Measurements from ENCODE around the gene REC114. TPM values are rescaled to one million over a fixed set of nuclear protein-coding genes. Genes with fewer than 3 reads are reported as not detected.

Gene REC114
- total RNA-seq, 1 experiment from 2014 or later = not detected

DNA sequence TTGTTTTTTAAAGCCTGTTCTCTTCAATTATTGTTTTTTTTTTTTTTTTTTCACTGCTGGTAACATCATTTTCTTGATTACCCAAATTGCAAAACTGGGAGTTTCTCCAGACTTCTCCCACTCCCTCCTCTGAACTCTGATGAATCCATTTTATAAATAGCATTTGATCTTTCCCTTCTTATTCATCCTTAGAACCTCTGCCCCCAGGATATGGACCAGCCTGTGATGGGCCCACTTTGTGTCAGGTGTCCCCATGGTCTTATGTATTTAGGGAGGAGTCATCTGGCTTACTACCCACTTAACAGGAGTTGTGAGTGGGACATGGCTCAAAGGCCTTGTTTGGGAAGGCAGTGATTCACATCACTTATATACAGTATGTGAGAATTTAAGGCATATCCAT is 57.7 kb downstream of the REC114 start:
- Mint-ChIP-seq H3K36me3 (no peaks in the 10 kb centered on the region), H3K4me1 (no peaks in the 10 kb centered on the region), H3K9me3 (no peaks in the 10 kb centered on the region), H3K27me3 (ENCODE audit: low read depth) (no peaks in the 10 kb centered on the region), H3K4me3 (no peak overlapping the region), H3K27ac (no peak overlapping the region)
- no peak for DNase-seq (ENCODE audit: low spot score)
- TF ChIP-seq CREM (CRISPR knock-in tag; IDR thresholded peaks at IDR 0.05) (no peak), MYBL2 (CRISPR knock-in tag; IDR thresholded peaks at IDR 0.05) (no peak), SMAD4 (CRISPR knock-in tag; IDR thresholded peaks at IDR 0.05) (no peak), ZNF317 (CRISPR knock-in tag; IDR thresholded peaks at IDR 0.05; ENCODE audit: borderline replicate concordance, low read depth) (no peak), JUN (CRISPR knock-in tag; IDR thresholded peaks at IDR 0.05) (no peak), CREB1 (CRISPR knock-in tag; IDR thresholded peaks at IDR 0.05) (no peak), TCF7 (CRISPR knock-in tag; IDR thresholded peaks at IDR 0.05; ENCODE audit: low read depth) (no peak), ZNF263 (CRISPR knock-in tag; IDR thresholded peaks at IDR 0.05; ENCODE audit: low read depth) (no peak)
- TF ChIP-seq, protein P1, sequence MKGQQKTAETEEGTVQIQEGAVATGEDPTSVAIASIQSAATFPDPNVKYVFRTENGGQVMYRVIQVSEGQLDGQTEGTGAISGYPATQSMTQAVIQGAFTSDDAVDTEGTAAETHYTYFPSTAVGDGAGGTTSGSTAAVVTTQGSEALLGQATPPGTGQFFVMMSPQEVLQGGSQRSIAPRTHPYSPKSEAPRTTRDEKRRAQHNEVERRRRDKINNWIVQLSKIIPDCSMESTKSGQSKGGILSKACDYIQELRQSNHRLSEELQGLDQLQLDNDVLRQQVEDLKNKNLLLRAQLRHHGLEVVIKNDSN (CRISPR knock-in tag; IDR thresholded peaks at IDR 0.05) = no peak
- TF ChIP-seq, protein P2, sequence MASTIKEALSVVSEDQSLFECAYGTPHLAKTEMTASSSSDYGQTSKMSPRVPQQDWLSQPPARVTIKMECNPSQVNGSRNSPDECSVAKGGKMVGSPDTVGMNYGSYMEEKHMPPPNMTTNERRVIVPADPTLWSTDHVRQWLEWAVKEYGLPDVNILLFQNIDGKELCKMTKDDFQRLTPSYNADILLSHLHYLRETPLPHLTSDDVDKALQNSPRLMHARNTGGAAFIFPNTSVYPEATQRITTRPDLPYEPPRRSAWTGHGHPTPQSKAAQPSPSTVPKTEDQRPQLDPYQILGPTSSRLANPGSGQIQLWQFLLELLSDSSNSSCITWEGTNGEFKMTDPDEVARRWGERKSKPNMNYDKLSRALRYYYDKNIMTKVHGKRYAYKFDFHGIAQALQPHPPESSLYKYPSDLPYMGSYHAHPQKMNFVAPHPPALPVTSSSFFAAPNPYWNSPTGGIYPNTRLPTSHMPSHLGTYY (CRISPR knock-in tag; IDR thresholded peaks at IDR 0.05) = no peak
- TF ChIP-seq, protein P3, sequence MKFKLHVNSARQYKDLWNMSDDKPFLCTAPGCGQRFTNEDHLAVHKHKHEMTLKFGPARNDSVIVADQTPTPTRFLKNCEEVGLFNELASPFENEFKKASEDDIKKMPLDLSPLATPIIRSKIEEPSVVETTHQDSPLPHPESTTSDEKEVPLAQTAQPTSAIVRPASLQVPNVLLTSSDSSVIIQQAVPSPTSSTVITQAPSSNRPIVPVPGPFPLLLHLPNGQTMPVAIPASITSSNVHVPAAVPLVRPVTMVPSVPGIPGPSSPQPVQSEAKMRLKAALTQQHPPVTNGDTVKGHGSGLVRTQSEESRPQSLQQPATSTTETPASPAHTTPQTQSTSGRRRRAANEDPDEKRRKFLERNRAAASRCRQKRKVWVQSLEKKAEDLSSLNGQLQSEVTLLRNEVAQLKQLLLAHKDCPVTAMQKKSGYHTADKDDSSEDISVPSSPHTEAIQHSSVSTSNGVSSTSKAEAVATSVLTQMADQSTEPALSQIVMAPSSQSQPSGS (CRISPR knock-in tag; IDR thresholded peaks at IDR 0.05; ENCODE audit: borderline replicate concordance, low read depth) = no peak
- TF ChIP-seq, protein P4, sequence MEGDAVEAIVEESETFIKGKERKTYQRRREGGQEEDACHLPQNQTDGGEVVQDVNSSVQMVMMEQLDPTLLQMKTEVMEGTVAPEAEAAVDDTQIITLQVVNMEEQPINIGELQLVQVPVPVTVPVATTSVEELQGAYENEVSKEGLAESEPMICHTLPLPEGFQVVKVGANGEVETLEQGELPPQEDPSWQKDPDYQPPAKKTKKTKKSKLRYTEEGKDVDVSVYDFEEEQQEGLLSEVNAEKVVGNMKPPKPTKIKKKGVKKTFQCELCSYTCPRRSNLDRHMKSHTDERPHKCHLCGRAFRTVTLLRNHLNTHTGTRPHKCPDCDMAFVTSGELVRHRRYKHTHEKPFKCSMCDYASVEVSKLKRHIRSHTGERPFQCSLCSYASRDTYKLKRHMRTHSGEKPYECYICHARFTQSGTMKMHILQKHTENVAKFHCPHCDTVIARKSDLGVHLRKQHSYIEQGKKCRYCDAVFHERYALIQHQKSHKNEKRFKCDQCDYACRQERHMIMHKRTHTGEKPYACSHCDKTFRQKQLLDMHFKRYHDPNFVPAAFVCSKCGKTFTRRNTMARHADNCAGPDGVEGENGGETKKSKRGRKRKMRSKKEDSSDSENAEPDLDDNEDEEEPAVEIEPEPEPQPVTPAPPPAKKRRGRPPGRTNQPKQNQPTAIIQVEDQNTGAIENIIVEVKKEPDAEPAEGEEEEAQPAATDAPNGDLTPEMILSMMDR (IDR thresholded peaks at IDR 0.05) = no peak
- TF ChIP-seq, protein P5, sequence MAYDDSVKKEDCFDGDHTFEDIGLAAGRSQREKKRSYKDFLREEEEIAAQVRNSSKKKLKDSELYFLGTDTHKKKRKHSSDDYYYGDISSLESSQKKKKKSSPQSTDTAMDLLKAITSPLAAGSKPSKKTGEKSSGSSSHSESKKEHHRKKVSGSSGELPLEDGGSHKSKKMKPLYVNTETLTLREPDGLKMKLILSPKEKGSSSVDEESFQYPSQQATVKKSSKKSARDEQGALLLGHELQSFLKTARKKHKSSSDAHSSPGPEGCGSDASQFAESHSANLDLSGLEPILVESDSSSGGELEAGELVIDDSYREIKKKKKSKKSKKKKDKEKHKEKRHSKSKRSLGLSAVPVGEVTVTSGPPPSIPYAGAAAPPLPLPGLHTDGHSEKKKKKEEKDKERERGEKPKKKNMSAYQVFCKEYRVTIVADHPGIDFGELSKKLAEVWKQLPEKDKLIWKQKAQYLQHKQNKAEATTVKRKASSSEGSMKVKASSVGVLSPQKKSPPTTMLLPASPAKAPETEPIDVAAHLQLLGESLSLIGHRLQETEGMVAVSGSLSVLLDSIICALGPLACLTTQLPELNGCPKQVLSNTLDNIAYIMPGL (CRISPR knock-in tag; IDR thresholded peaks at IDR 0.05) = no peak
- ChIA-PET CTCF (interaction anchor here (0.7 kb wide), 1 partner anchor 75 kb away, joined by 3 read pairs; no protein-coding TSS in a partner anchor), POLR2A (no interaction called here)
- no peak for ATAC-seq

DNA sequence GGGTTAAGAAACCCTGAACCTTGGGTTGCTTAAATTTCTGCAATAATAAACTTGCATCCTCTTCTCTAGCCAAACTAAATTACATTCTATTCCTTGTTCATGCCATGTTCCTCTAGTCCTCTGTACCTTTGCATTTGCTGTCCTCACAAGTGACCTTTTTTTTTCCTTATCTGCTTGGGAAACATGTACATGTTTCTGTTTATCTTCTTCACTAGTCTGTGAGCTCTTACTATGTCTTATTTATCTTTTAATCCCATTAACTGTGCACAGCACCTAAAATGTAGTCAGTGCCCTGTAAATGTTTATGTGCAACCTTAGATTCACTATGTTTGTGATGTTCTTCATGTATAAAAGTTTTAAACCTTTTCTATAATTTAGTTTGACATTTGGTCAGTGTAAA is 61.9 kb downstream of the REC114 start:
- H3K36me3 Mint-ChIP-seq = no peaks in the 10 kb centered on the region
- ChIA-PET CTCF (no interaction called here), POLR2A (no interaction called here)
- H3K27me3 Mint-ChIP-seq (ENCODE audit: low read depth) = no peaks in the 10 kb centered on the region
- no peak overlapping the region for H3K4me3 Mint-ChIP-seq
- no peaks in the 10 kb centered on the region for H3K9me3 Mint-ChIP-seq
- H3K27ac Mint-ChIP-seq = no peak overlapping the region
- no peaks in the 10 kb centered on the region for H3K4me1 Mint-ChIP-seq
- no peak for DNase-seq (ENCODE audit: low spot score)
- ATAC-seq = no peak
- TF ChIP-seq, protein P6, sequence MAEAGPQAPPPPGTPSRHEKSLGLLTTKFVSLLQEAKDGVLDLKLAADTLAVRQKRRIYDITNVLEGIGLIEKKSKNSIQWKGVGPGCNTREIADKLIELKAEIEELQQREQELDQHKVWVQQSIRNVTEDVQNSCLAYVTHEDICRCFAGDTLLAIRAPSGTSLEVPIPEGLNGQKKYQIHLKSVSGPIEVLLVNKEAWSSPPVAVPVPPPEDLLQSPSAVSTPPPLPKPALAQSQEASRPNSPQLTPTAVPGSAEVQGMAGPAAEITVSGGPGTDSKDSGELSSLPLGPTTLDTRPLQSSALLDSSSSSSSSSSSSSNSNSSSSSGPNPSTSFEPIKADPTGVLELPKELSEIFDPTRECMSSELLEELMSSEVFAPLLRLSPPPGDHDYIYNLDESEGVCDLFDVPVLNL (CRISPR knock-in tag; IDR thresholded peaks at IDR 0.05; ENCODE audit: borderline replicate concordance, low read depth) = no peak
- TF ChIP-seq, protein P7, sequence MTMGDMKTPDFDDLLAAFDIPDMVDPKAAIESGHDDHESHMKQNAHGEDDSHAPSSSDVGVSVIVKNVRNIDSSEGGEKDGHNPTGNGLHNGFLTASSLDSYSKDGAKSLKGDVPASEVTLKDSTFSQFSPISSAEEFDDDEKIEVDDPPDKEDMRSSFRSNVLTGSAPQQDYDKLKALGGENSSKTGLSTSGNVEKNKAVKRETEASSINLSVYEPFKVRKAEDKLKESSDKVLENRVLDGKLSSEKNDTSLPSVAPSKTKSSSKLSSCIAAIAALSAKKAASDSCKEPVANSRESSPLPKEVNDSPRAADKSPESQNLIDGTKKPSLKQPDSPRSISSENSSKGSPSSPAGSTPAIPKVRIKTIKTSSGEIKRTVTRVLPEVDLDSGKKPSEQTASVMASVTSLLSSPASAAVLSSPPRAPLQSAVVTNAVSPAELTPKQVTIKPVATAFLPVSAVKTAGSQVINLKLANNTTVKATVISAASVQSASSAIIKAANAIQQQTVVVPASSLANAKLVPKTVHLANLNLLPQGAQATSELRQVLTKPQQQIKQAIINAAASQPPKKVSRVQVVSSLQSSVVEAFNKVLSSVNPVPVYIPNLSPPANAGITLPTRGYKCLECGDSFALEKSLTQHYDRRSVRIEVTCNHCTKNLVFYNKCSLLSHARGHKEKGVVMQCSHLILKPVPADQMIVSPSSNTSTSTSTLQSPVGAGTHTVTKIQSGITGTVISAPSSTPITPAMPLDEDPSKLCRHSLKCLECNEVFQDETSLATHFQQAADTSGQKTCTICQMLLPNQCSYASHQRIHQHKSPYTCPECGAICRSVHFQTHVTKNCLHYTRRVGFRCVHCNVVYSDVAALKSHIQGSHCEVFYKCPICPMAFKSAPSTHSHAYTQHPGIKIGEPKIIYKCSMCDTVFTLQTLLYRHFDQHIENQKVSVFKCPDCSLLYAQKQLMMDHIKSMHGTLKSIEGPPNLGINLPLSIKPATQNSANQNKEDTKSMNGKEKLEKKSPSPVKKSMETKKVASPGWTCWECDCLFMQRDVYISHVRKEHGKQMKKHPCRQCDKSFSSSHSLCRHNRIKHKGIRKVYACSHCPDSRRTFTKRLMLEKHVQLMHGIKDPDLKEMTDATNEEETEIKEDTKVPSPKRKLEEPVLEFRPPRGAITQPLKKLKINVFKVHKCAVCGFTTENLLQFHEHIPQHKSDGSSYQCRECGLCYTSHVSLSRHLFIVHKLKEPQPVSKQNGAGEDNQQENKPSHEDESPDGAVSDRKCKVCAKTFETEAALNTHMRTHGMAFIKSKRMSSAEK (CRISPR knock-in tag; IDR thresholded peaks at IDR 0.05; ENCODE audit: borderline replicate concordance) = no peak
- TF ChIP-seq ESRRA (CRISPR knock-in tag; IDR thresholded peaks at IDR 0.05; ENCODE audit: borderline replicate concordance) (no peak), CREB1 (CRISPR knock-in tag; IDR thresholded peaks at IDR 0.05) (no peak), FOXJ3 (CRISPR knock-in tag; IDR thresholded peaks at IDR 0.05; ENCODE audit: borderline replicate concordance) (no peak)
- TF ChIP-seq, protein P8, sequence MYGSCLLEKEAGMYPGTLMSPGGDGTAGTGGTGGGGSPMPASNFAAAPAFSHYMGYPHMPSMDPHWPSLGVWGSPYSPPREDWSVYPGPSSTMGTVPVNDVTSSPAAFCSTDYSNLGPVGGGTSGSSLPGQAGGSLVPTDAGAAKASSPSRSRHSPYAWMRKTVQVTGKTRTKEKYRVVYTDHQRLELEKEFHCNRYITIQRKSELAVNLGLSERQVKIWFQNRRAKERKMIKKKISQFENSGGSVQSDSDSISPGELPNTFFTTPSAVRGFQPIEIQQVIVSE (CRISPR knock-in tag; IDR thresholded peaks at IDR 0.05; ENCODE audit: borderline replicate concordance) = no peak
- TF ChIP-seq, protein P9, sequence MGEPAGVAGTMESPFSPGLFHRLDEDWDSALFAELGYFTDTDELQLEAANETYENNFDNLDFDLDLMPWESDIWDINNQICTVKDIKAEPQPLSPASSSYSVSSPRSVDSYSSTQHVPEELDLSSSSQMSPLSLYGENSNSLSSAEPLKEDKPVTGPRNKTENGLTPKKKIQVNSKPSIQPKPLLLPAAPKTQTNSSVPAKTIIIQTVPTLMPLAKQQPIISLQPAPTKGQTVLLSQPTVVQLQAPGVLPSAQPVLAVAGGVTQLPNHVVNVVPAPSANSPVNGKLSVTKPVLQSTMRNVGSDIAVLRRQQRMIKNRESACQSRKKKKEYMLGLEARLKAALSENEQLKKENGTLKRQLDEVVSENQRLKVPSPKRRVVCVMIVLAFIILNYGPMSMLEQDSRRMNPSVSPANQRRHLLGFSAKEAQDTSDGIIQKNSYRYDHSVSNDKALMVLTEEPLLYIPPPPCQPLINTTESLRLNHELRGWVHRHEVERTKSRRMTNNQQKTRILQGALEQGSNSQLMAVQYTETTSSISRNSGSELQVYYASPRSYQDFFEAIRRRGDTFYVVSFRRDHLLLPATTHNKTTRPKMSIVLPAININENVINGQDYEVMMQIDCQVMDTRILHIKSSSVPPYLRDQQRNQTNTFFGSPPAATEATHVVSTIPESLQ (CRISPR knock-in tag; IDR thresholded peaks at IDR 0.05) = no peak
